DMS153 treated with DMSO at 0.1 percent for 48 hours (cell line): ENCODE measurements around the gene DNAJB8.

Experiments
- DNase-seq: peaks from one replicate; lab custom pipeline; 2025; ENCODE audit not compliant: unreplicated experiment; lab: John Stamatoyannopoulos, UW

Gene DNAJB8

DNA sequence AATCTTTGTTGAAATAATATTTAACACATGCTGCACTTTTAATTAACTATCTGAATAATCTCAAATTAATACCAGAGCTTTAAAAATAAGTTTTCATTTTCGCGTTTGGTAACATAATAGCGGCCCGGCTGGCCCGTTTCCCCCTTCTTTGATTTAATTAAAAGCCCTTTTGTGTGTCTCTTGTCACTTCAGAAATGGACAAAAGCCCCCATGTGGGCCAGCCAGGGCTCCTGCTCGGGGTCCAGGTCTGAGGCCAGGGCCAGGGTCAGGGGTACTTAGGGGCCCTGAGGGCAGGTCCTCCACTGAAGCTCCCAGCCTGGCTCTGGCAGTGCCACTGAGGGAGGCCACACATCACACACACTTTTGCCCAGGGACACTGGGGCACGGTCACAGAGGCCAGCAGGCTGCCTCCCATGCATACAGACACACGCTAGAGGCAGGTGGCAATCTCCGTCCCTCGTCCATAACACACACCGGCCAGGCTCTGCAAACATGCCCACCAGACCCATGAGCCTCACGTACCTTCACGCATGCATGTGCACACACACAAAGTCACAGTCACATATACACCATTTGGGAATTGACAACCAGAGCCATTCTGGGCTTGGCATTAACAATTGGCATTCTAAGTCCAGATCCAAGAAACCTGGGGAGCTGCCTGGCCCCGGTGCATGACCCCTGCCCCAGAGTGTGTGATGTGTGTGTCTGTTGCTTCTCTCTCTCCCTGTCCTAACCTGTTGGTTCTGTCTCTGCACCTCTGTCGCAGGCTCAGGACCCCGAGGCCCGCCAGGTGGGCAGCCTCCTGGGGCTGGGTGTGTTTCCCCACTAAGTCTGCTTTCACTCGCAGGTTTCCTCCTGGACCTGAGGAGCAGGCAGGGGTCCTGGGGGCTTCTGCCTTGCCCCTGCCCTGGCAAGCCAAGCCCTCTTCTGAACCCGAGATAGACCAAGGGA, 38.5 kb downstream of the DNAJB8 start:
- no peak for DNase-seq

DNA sequence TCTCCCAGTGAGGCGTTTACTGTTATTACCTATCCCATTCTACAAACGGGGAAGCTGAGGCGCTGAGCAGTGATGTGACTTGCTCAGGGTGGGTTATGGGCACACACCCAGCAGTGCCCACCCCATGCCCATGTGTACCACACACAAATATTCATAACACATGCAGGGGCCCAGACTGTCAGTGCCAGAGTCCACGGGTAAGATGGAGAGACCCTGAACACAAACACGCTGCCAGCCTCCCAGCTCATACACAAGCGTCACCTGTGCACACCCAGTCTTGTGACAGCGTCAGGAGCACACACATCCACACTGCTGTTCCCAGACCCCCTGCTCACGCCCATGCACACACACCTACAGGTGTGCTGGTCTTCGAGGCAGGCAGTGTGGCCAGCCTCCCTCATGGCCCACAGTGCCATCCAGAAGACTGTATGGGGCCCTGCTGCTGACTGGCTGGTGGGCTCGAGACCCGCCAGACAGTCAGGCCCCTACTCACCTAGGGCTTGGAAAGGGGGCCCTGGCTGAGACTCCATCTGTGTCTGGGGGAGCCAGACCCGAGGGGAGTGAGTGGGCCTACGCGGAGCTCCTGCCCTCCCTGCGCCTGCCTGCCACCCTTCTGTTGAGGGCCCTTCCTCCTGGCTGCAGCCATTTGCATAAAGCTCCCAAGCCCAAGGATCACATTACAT, 39.4 kb downstream of the DNAJB8 start:
- no peak for DNase-seq

DNA sequence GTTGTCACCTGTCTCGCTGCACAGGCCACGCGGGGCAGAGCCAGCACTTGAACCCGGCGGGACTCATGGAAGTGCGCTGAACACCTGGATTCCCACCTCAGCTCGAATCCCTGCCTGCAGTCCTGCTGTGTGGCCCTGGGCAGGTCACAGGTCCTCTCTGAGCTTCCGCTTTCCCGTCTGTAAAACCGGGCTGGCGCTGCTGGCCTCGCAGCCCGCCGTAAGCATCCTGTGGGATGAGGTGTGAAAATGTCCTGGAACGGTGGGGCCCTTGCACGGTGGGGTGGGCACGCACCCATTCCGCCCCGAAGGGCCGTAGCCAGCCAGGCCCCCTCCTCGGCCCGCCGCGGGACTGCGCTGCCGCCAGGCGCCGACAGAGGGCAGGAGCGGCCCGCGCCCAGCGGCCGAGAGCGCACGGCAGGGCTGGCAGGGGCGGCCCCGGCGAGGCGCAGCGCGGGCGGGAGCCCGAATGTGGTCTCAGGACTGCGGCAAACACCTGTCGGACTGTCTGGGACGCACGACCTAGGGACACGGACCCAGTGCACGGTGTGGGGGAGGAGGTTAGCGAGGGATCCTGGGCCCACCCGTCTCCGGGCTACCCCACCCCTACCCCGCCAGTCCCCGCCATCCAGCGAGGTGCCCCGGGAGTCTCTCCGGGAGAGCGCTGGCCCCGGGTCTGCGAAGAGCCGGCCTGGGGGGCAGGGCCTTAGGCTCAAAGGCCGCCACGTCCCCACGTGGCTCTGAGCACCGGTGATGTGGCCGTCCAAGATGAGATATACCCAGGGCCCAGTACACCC, 40.4 kb downstream of the DNAJB8 start:
- no peak for DNase-seq

DNA sequence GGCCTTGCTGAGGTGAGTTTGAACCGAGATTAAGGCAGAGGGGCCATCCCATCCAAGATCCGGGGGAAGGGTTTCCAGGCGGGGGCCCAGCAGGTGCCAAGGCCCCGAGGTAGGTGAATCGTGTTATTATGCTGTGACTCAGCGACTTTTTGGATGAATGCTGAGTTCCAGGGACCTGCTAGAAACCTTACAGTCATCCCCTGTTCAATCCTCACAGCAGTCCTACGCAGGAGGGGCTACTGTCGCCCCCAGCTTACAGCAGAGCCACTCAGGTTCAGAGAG, 40.9 kb downstream of the DNAJB8 start:
- DNase-seq: no peak

DNA sequence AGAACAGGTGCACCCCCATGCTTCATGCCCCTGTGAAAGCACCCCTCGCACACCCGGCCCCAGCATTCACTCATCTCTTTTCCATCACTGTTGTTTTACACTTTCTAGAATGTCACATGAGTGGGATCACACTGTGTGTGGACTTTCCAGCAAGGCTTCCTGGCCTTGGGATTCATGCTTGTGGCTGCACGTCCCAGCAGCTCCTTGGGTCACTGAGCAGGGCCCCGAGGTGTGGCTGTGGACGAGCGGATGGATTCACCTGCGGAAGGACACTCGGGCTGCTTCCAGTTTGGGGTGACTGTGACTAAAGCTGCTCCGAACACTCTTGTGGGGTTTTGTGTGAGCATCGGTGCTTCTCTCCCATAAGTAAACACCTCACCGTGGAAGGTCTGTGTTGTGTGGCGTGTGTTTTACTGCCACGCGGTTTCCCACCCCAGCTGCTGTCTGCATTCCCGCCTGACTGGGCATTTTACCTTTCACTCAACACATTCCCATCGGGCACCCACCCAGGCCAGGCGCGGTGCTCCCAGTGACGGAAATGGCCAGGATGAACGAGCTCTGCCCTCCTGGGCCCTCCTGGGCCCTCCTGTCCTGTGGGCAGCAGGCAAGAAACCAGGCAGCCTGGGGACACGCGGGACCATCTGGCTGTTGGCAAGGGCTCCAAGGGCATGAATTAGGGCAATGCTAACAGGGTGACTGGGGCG, 41.4 kb downstream of the DNAJB8 start:
- DNase-seq: no peak

DNA sequence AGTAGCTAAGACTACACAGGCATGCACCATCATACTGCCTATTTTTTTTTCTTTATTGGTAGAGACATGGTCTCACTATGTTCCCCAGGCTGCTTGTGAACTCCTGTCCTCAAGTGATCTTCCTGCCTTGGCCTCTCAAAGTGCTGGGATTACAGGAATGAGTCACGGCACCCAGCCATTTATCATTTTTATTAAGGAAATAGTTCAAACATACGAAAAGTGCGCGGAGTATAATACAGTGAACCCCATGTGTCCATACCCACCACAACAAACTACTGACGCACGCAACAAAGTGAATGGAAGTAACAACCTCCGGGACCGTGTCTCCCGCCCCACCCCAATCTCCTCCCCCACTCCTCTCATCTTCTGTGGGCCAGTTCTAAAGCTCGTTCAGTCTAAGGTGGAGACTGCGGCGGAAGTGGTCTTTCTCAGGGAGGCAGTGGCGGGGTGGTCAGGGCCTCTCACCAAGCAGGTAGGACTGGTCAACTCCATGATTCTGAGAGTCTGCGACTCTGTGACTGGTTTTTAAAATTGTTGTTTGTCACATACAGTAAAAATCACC, 42.1 kb downstream of the DNAJB8 start:
- no peak for DNase-seq

DNA sequence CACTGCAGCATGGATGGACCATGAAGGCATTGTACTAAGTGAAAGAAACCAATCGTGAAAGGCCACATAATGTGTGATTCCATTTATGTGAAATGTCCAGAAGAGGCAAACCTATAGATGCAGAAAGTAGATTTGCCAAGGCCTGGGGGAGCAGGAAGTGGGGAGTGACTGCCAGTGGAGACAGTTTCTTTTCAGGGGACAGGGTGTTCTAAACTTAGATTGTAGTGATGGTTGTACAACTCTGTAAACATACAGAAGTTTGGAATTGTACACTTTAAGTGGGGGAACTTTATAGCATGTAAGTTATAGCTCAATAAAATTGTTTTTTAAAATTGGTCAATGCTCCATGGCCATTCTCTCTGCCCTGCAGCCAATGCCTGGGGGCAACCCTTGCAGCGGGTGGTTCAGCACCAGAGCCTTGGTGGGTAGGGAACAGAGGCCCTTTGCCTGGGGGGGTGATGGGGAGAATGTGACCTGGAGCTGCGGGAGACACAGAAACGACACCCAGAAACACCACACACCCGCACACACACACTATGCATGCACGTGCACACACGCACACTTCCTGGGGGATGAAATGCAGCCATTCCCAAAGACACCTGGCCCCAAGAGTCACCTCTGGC, 43.1 kb downstream of the DNAJB8 start:
- no peak for DNase-seq

DNA sequence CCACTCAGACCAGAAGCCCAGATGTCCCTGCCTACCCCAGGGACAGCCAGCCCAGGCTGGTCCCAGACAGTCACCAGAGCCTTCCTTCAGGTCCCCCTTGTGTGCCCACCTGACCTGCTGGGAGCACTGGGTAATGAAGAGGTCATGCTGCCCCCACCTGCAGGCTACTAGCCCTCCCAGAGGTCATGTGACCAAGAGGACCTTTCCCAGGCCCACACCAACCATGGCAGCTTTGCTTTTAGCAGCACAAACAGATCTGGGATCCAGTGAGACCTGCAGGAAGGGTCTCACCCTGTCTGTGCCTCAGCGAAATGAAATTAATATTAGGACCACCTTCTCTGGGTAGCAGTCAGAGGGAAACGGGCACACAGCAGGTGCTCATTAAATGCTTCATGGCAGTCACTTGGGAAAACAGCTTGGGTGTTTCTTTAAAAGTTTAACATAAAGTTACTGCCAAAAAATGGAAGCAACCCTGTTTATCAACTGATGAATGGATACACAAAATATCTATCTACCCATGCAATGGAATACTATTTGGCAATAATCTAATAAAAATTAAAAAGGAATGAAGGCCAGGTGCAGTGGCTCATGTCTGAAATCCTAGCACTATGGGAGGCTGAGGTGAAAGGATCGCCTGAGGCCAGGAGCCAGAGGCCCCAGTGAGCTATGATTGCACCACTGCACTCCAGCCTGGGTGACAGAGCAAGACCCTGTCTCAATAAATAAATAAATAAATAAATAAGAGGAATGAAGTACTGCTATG, 43.7 kb downstream of the DNAJB8 start:
- DNase-seq: no peak

DNA sequence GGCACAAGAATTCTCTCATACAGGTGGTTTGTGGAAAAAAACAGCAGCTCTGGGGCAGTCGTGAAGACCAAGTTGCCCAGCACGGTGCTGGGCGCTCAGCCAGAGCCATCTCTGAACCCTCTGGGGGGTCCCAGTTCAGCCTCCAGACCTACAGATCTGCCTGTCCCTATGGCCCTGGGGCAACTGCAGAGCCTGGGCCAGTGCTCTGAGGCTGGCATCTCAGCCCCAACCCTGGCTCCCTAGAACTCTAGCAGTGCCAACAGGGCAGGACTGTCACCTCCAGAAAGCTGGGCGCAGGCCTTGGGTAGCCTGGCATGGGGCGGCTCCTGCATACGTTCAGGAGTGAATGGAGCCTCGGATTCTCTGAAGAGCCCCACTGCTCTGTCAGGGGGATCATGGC, 44.7 kb downstream of the DNAJB8 start:
- no peak for DNase-seq

DNA sequence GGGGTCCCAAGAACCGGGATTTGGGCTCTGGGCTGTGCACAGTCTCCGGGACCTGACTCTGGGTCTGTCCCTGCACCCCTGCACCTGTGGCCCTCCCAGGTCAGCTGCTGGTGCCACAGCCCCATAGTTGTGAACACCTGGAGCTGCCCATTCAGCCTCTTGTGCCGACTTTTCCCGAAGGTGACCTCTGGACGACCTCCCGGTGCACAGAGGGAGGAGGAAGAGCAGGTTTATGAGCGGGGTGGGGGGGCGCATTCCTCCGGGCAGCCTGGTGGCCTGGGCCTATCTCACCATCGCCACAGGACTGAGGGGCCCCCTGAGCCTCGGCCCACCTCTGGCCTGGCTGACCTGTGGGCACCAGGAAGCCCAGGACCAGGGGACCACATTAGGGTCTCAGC, 45.3 kb downstream of the DNAJB8 start:
- no peak for DNase-seq

DNA sequence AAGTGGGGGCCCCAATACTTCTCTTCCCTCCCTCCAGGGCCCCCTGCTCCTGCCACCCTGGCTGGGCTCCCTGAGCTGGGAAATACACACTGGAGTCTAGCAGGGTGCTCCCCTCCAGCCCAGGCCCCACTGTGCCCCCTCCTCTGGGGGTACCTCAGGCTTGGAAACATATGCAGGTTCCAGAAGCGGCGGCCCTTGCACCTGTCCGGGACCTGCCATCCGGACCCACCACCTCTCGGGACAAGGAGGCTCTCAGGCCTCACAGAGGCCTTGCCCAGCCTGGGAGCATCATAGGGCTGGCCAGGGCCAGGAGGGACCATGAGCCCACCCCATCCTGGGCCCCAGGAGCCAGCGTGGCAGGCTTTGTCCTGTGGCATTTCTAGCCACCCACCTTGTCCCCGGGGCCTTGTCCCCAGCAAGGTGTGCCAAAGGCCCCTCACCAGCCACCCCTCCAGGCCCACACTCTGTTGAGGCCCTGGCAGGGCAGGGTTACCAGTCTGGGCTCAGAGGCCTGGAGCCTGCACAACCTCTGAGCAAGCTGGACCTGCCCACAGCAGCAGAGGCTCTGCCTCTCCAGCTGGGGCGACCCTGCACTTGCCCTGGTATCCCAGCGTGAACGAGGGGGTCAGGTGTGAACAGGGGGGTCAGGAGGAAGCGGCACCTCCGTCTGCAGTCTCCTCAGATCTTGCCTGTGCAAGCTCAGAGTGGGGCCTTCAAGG, 45.8 kb downstream of the DNAJB8 start:
- DNase-seq: no peak

DNA sequence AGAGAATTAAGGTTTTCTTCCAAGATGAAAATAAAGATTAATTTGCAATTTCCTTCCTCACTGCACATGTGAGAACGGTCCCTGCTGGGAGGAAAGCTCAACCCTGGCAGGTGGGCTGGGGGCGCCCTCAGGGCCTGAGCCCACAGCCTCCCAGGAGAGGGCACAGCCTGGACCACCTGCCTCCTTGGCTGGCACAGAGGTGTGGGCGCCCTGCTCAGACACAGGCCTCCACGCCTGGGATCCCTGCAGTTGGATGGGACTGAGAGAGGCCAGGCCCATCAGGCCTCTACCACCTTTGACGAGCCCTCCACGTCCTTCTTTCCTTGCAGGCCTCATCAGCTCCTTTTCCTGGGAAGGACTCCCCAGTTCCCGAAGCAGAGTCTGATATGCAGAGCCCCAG, 46.4 kb downstream of the DNAJB8 start:
- DNase-seq: no peak

DNA sequence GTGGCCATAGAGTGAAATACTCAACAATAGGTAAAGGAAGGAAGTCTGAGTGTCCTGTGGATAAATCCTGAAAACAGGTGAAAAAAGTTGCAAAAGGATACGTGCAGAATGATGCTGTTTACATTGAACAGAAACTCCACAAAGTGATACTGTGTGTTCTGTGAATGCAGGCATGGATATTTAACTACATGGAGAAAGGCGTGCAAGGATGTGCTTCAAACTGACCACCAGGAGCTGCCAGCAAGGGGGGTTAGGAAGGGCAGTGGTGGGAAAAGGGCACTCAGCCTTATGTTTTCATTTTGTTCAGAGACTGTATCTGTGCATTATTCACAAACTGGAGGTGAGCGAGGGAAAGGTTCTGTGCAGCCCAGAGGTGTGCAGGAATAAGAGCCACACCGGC, 47.4 kb downstream of the DNAJB8 start:
- no peak for DNase-seq

DNA sequence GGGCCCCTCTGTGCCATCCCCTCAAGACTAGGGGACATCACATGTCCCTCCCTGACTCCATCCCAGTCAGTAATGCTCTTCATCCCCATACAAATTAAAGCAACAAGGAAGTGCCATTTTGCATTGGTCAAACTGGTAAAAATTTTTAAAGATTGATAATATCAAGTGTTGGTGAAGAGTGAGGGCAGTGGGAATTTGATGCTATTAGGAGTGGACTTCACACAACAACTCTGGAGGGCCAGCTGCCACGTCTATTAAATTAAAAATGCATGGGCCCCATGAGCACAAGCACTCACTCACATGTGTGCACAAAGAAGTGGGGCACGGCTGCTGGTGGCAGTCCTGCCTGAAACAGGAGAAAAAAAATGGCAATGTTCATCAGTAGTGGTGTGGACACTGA, 47.8 kb downstream of the DNAJB8 start:
- DNase-seq: no peak

DNA sequence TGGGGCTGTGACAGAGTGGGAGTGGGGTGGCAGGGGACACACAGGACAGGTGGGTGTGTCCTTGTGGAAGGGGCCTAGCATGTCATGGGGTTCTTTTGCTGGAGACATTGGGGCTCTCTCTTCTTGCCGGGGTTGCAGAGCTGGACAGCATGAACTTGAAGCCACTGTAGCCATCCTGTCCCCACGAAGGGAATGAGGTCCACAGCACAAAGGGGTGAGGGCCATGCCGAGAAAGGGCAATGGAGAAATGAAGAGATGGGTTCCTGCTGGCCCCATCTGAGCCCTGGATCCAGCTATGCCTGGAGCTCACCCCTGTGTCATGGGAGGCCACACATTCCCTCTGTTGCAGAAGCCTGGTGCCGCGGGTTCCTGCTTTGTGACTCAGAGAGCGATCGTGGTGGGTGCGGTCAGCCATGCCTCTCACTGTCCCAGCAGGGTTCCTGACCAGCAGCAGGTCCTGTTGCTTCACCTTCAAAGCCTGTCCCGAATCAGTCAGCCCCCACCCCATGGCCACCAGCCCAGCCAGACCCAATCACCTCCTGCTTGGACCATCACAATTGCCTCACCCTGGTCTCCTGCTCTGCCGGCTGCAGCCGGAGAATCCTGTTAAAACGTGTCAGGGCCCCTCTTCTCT, 50.0 kb downstream of the DNAJB8 start:
- no peak for DNase-seq

DNA sequence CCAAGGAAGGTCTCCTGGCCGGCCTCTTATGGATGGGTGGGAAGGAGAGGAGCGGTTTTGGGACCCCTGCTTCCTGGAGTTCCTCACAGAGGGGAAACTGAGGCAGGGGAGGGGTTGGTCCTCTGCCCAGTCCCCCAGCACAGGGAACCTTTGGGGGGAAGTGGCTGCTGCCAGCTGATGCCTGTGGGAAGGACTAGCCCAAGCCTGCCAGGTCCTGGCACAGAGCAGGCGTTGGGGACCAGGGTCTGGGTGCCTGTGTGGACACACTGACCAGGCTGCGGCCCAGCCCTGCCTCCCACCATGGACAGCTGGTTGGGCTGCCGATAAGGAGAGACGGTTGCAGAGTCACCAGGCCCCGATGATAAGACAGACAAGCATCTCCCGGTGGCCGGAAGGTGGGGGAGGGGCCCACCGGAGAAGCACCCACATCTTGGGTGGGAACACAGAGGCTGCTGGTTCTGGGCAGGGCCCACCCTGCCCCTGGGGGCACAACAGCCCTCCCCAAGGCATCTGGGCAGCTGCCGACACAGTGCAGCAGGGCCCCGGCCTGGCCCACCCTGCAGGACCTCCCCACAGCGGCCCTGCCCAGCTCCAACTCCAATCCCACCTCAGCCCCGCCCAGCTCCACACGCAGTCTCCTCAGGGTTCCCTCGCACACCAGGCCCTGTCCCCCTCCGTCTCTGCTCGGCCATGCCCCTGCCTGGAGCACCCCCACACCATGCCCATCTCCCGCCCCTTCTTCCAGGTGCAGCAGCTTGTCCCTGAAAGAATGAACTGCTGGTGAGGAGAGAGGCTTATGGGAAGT, 50.7 kb downstream of the DNAJB8 start:
- DNase-seq: no peak

DNA sequence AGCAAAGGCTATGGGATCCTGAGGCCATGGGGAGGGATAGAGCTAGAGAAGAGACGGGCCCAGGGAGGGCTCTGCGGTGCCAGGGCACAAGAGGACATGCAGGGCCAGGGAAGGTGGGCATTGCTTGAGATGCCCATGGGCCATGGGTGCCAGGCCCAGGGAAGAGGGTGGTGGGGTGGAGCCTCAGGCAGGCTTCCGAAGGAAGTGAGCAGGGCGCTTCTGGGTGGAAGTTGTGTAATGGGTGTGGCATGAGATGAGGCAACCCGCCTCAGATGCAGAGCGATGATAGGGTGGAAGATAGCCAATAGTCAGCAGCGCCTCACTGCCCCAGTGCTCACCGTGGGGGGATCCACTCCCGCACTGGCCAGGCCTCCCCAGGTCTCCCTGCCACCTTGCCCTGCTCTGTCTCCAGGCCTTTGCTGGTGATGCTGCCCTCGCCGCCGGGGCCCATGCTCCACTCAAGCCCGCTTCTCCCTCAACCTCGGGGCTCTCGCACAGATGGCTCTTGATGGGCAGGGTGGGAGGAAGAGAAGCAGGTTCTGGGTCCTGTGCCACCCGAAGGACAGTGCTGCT, 51.4 kb downstream of the DNAJB8 start:
- no peak for DNase-seq
